Measurements from ENCODE around the gene LRRTM4.

Gene LRRTM4

DNA sequence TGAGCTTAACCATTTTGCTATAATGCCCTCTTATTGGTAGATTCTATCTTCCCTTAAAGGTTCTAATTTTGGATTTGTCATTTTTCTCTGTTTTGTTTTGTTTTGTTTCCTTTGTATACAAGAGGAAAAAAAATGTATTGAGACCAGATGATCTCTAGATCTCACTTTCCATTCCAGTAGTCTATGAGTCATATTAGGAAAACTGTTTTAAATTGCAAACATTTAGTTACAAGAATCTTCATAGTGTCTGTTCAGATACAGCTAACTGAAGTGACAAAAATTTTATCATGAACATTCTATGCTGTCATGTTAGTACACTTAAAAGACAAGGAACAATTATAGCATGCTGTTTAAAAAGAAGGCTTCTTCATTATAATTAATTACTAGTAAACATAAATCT, 322.8 kb downstream of the LRRTM4 start:
- Histone ChIP-seq H3K9me3 (ENCODE audit: low read length) (no peaks in the 10 kb centered on the region), H3K9ac (ENCODE audit: low read length) (no peak overlapping the region), H3F3A (ENCODE audit: insufficient read depth, low read length) (no peaks in the 10 kb centered on the region), H3K4me3 (ENCODE audit: low read depth, low read length, poor library complexity, severe bottlenecking) (no peak overlapping the region), H3K4me1 (ENCODE audit: insufficient read depth, low read length, severe bottlenecking) (no peaks in the 10 kb centered on the region), H3K27me3 (ENCODE audit: insufficient read depth, low read length) (no peaks in the 10 kb centered on the region), H3K4me2 (ENCODE audit: low read length) (no peak overlapping the region), H3K36me3 (ENCODE audit: insufficient read depth, low read length) (no peaks in the 10 kb centered on the region), H2AFZ (ENCODE audit: low read length) (no peak overlapping the region), H3K27ac (ENCODE audit: low read depth, low read length, poor library complexity, severe bottlenecking) (no peak overlapping the region), H3K9me2 (ENCODE audit: low read depth, low read length) (no peaks in the 10 kb centered on the region), H3K79me2 (ENCODE audit: insufficient read depth, low read length) (no peaks in the 10 kb centered on the region), H4K20me1 (ENCODE audit: insufficient read depth, low read length) (no peaks in the 10 kb centered on the region)
- TF ChIP-seq EZH2 (IDR thresholded peaks at IDR 0.05; ENCODE audit: borderline replicate concordance, low read length) (no peak), CTCF (IDR thresholded peaks at IDR 0.05; ENCODE audit: low read length) (no peak)

GRCh38 chr2:77193858-77194448, 328.2 kb downstream of the LRRTM4 start:
- no peaks in the 10 kb centered on the region for H3F3A ChIP-seq (ENCODE audit: insufficient read depth, low read length)
- H3K4me3 ChIP-seq (ENCODE audit: low read depth, low read length, poor library complexity, severe bottlenecking): no peak overlapping the region
- H3K9ac ChIP-seq (ENCODE audit: low read length): no peak overlapping the region
- no peaks in the 10 kb centered on the region for H3K4me1 ChIP-seq (ENCODE audit: insufficient read depth, low read length, severe bottlenecking)
- H2AFZ ChIP-seq (ENCODE audit: low read length): no peak overlapping the region
- H3K9me3 ChIP-seq (ENCODE audit: low read length): no peaks in the 10 kb centered on the region
- H3K27ac ChIP-seq (ENCODE audit: low read depth, low read length, poor library complexity, severe bottlenecking): no peak overlapping the region
- no peaks in the 10 kb centered on the region for H4K20me1 ChIP-seq (ENCODE audit: insufficient read depth, low read length)
- H3K4me2 ChIP-seq (ENCODE audit: low read length): no peak overlapping the region
- H3K79me2 ChIP-seq (ENCODE audit: insufficient read depth, low read length): no peaks in the 10 kb centered on the region
- no peaks in the 10 kb centered on the region for H3K36me3 ChIP-seq (ENCODE audit: insufficient read depth, low read length)
- no peaks in the 10 kb centered on the region for H3K9me2 ChIP-seq (ENCODE audit: low read depth, low read length)
- TF ChIP-seq EZH2 (IDR thresholded peaks at IDR 0.05; ENCODE audit: borderline replicate concordance, low read length) (no peak), CTCF (IDR thresholded peaks at IDR 0.05; ENCODE audit: low read length) (no peak)
- H3K27me3 ChIP-seq (ENCODE audit: insufficient read depth, low read length): no peaks in the 10 kb centered on the region

- Histone ChIP-seq H3F3A (ENCODE audit: insufficient read depth, low read length) (no peaks in the 10 kb centered on the region), H3K9me2 (ENCODE audit: low read depth, low read length) (no peaks in the 10 kb centered on the region), H3K4me1 (ENCODE audit: insufficient read depth, low read length, severe bottlenecking) (no peaks in the 10 kb centered on the region), H3K4me3 (ENCODE audit: low read depth, low read length, poor library complexity, severe bottlenecking) (no peak overlapping the region), H3K27ac (ENCODE audit: low read depth, low read length, poor library complexity, severe bottlenecking) (no peak overlapping the region), H3K79me2 (ENCODE audit: insufficient read depth, low read length) (no peaks in the 10 kb centered on the region), H3K9me3 (ENCODE audit: low read length) (no peaks in the 10 kb centered on the region), H3K9ac (ENCODE audit: low read length) (no peak overlapping the region), H4K20me1 (ENCODE audit: insufficient read depth, low read length) (no peaks in the 10 kb centered on the region), H3K4me2 (ENCODE audit: low read length) (no peak overlapping the region), H2AFZ (ENCODE audit: low read length) (no peak overlapping the region), H3K27me3 (ENCODE audit: insufficient read depth, low read length) (no peaks in the 10 kb centered on the region), H3K36me3 (ENCODE audit: insufficient read depth, low read length) (no peaks in the 10 kb centered on the region)
- TF ChIP-seq CTCF (IDR thresholded peaks at IDR 0.05; ENCODE audit: low read length) (no peak), EZH2 (IDR thresholded peaks at IDR 0.05; ENCODE audit: borderline replicate concordance, low read length) (no peak)
Observed at GRCh38 chr2:77192811-77193289, 329.3 kb downstream of the LRRTM4 start.

Data from OCI-LY1 (cell line).